Daoy (cell line): ENCODE results near the gene EAF2. TPM values are rescaled to one million over a fixed set of nuclear protein-coding genes. Genes with fewer than 3 reads are reported as not detected.
"Not testable (repeated sequence)": the region's sequence is repeated elsewhere in the genome, so short reads cannot be mapped to it uniquely, and the experiment has no call there.

Source experiments
- DNase-seq: peaks from one replicate; pipeline ENCODE4 v3.0.0-alpha.2; 2015; ENCODE audit warnings: low read depth
- total RNA-seq: library from RNA; depleted of rRNA; stranded (reverse); fragments of >200 nt; shearing (Covaris generic); gene quantifications from 2 replicates; pipeline ENCODE4 v1.2.3, GENCODE V29; 2014

The EAF2 gene
- total RNA-seq, 1 experiment from 2014 or later: 11.3 TPM

- not testable (repeated sequence) for DNase-seq
These were observed 28.2 kb downstream of the EAF2 start for GRCh38 chr3:121863247-121863646.

- no peak for DNase-seq
These were observed 28.8 kb downstream of the EAF2 start for GRCh38 chr3:121863801-121864200.

GRCh38 chr3:121869736-121870135 lies 34.7 kb downstream of the EAF2 start:
- no peak for DNase-seq

GRCh38 chr3:121870717-121871116 lies 35.7 kb downstream of the EAF2 start:
- no peak for DNase-seq

GRCh38 chr3:121871430-121871829 lies 36.4 kb downstream of the EAF2 start:
- DNase-seq: no peak

GRCh38 chr3:121878411-121878810 lies 43.4 kb downstream of the EAF2 start:
- no peak for DNase-seq

GRCh38 chr3:121883507-121883906 lies 48.5 kb downstream of the EAF2 start:
- peak; percentile 16 for DNase-seq

GRCh38 chr3:121885386-121885785 lies 50.4 kb downstream of the EAF2 start:
- DNase-seq: no peak

GRCh38 chr3:121894301-121894990 lies 59.4 kb downstream of the EAF2 start, which contains the start of gene SLC15A2:
SLC15A2 (plus strand) TSS chr3:121894401; CDS start chr3:121894477, 76 bp downstream.
- no peak for DNase-seq

- no peak for DNase-seq
These were observed 60.1 kb downstream of the EAF2 start for GRCh38 chr3:121895121-121895520.

- no peak for DNase-seq
These were observed 60.7 kb downstream of the EAF2 start for GRCh38 chr3:121895736-121896135.

GRCh38 chr3:121896823-121897222 lies 61.8 kb downstream of the EAF2 start:
- DNase-seq: no peak

GRCh38 chr3:121897296-121897695 lies 62.3 kb downstream of the EAF2 start:
- no peak for DNase-seq

- no peak for DNase-seq
These were observed 78.4 kb downstream of the EAF2 start for GRCh38 chr3:121913305-121913990.

GRCh38 chr3:121914081-121914998 lies 79.3 kb downstream of the EAF2 start:
- DNase-seq: no peak

GRCh38 chr3:121916189-121916588 lies 81.2 kb downstream of the EAF2 start:
- no peak for DNase-seq

GRCh38 chr3:121918779-121919483 lies 83.9 kb downstream of the EAF2 start:
- peak; percentile 41 for DNase-seq

- DNase-seq: no peak
These were observed 89.7 kb downstream of the EAF2 start for GRCh38 chr3:121924734-121925133.

GRCh38 chr3:121926380-121926779 lies 91.4 kb downstream of the EAF2 start:
- no peak for DNase-seq
